Activated T-cell treated with anti-CD3 and anti-CD28 coated beads, Interleukin-2, amount 50 U/mL, for 72 hours (primary cell): ENCODE data around the gene CPT1C. TPM values are rescaled to one million over a fixed set of nuclear protein-coding genes. Genes with fewer than 3 reads are reported as not detected.
"Not testable (repeated sequence)": the region's sequence is repeated elsewhere in the genome, so short reads cannot be mapped to it uniquely, and the experiment has no call there.

ENCODE experiments used
- ATAC-seq, 2 donors: fragments of 150-1000 bp; cut with Tn5 transposase; replicated peaks in 1 of 2; 2 replicates each; pipeline ENCODE4 v1.10.0; 2021; ENCODE audit warnings: moderate library complexity in 2 of 2, mild to moderate bottlenecking in 1 of 2
- DNase-seq, 2 donors: peaks; one replicate each; pipeline ENCODE4 v3.0.0; 2021 to 2022; ENCODE audit warnings: mixed read lengths in 1 of 2
- H3K27ac Mint-ChIP-seq: one replicate; pipeline ENCODE4 v1.8.0; 2022; ENCODE audit warnings: mild to moderate bottlenecking, moderate library complexity, mixed read lengths
- H3K27me3 Mint-ChIP-seq: one replicate; pipeline ENCODE4 v1.8.0; 2022; ENCODE audit warnings: low read depth, mixed read lengths
- H3K36me3 Mint-ChIP-seq, 2 donors: one replicate each; pipeline ENCODE4 v1.8.0; 2022; ENCODE audit warnings: mixed read lengths in 2 of 2, mild to moderate bottlenecking in 1 of 2; ENCODE audit not compliant: insufficient read depth in 2 of 2
- H3K4me1 Mint-ChIP-seq: one replicate; pipeline ENCODE4 v1.8.0; 2022; ENCODE audit warnings: low read depth, mixed read lengths
- H3K4me3 Mint-ChIP-seq, 2 donors: one replicate each; pipeline ENCODE4 v1.8.0; 2022; ENCODE audit warnings: mild to moderate bottlenecking in 2 of 2, mixed read lengths in 2 of 2, moderate library complexity in 2 of 2
- H3K9me3 Mint-ChIP-seq, 2 donors: one replicate each; pipeline ENCODE4 v1.8.0; 2022; ENCODE audit warnings: mixed read lengths in 2 of 2
- total RNA-seq, 2 donors: library from RNA; stranded (reverse); gene quantifications; one replicate each; pipeline ENCODE4 v1.2.3, GENCODE V29; 2022

The CPT1C gene
- total RNA-seq, 2 donors from 2014 or later: 1.9 to 2.3 TPM

- DNase-seq (no peak), ATAC-seq (no peak)
- Mint-ChIP-seq H3K36me3 (no peaks in the 10 kb centered on the region), H3K9me3 (peaks cover 0 to 3% of the 10 kb centered on the region in 2 donors), H3K4me1 (peaks cover 8% of the 10 kb centered on the region), H3K27ac (no peak overlapping the region), H3K27me3 (no peaks in the 10 kb centered on the region), H3K4me3 (no peak overlapping the region)
These were observed 21.5 kb downstream of the CPT1C start for GRCh38 chr19:49712397-49712859.

GRCh38 chr19:49713236-49713845 lies 22.4 kb downstream of the CPT1C start:
- Mint-ChIP-seq H3K4me3 (no peak overlapping the region), H3K36me3 (no peaks in the 10 kb centered on the region), H3K27me3 (no peaks in the 10 kb centered on the region), H3K27ac (no peak overlapping the region), H3K4me1 (peaks cover 13% of the 10 kb centered on the region), H3K9me3 (peaks cover 0 to 3% of the 10 kb centered on the region in 2 donors)
- ATAC-seq: no peak
- no peak for DNase-seq

GRCh38 chr19:49716154-49716553 lies 25.2 kb downstream of the CPT1C start:
- Mint-ChIP-seq H3K36me3 (no peaks in the 10 kb centered on the region), H3K27ac (peak overlapping the region; percentile 3), H3K9me3 (peaks cover 0 to 3% of the 10 kb centered on the region in 2 donors), H3K4me1 (peaks cover 13% of the 10 kb centered on the region), H3K27me3 (no peaks in the 10 kb centered on the region), H3K4me3 (peak overlapping the region in 1 of 2 donors; percentile 22)
- no peak for DNase-seq
- ATAC-seq: peak in 1 of 2 donors; percentile 32

GRCh38 chr19:49718511-49718910 lies 27.6 kb downstream of the CPT1C start:
- no peak for ATAC-seq
- Mint-ChIP-seq H3K4me3 (peak overlapping the region; percentile 70 to 87), H3K4me1 (peaks cover 13% of the 10 kb centered on the region), H3K27me3 (no peaks in the 10 kb centered on the region), H3K36me3 (no peaks in the 10 kb centered on the region), H3K27ac (no peak overlapping the region), H3K9me3 (peaks cover 0 to 3% of the 10 kb centered on the region in 2 donors)
- DNase-seq: no peak

GRCh38 chr19:49718991-49719390 lies 28.1 kb downstream of the CPT1C start:
- no peaks in the 10 kb centered on the region for H3K36me3 Mint-ChIP-seq
- peaks cover 13% of the 10 kb centered on the region for H3K4me1 Mint-ChIP-seq
- no peaks in the 10 kb centered on the region for H3K27me3 Mint-ChIP-seq
- DNase-seq: no peak
- no peak overlapping the region for H3K4me3 Mint-ChIP-seq
- peak overlapping the region; percentile 15 for H3K27ac Mint-ChIP-seq
- ATAC-seq: no peak
- peaks cover 0 to 3% of the 10 kb centered on the region in 2 donors for H3K9me3 Mint-ChIP-seq

GRCh38 chr19:49719420-49719819 lies 28.5 kb downstream of the CPT1C start:
- not testable (repeated sequence) for H3K9me3 Mint-ChIP-seq, ATAC-seq, H3K27ac Mint-ChIP-seq, H3K4me3 Mint-ChIP-seq, H3K27me3 Mint-ChIP-seq, H3K36me3 Mint-ChIP-seq, DNase-seq
- peaks cover 13% of the 10 kb centered on the region for H3K4me1 Mint-ChIP-seq

- DNase-seq: no peak
- no peaks in the 10 kb centered on the region for H3K4me1 Mint-ChIP-seq
These were observed 36.5 kb downstream of the CPT1C start for GRCh38 chr19:49727217-49728030.

GRCh38 chr19:49730166-49730565 lies 39.2 kb downstream of the CPT1C start:
- no peaks in the 10 kb centered on the region for H3K27me3 Mint-ChIP-seq
- DNase-seq (no peak), ATAC-seq (no peak)
- no peak overlapping the region for H3K4me3 Mint-ChIP-seq
- no peak overlapping the region for H3K27ac Mint-ChIP-seq
- H3K9me3 Mint-ChIP-seq: no peaks in the 10 kb centered on the region
- no peaks in the 10 kb centered on the region for H3K36me3 Mint-ChIP-seq
- H3K4me1 Mint-ChIP-seq: no peaks in the 10 kb centered on the region

More at GRCh38 chr19:49727217-49728030, 36.5 kb downstream of the CPT1C start:
- H3K4me3 Mint-ChIP-seq: no peak overlapping the region
- no peaks in the 10 kb centered on the region for H3K9me3 Mint-ChIP-seq
- no peak for ATAC-seq
- peaks cover 0 to 1% of the 10 kb centered on the region in 2 donors for H3K36me3 Mint-ChIP-seq
- no peaks in the 10 kb centered on the region for H3K27me3 Mint-ChIP-seq
- H3K27ac Mint-ChIP-seq: no peak overlapping the region

GRCh38 chr19:49738268-49738667 lies 47.4 kb downstream of the CPT1C start:
- Mint-ChIP-seq H3K4me3 (no peak overlapping the region), H3K9me3 (peaks cover 0 to 2% of the 10 kb centered on the region in 2 donors), H3K27ac (no peak overlapping the region), H3K36me3 (no peaks in the 10 kb centered on the region), H3K4me1 (no peaks in the 10 kb centered on the region), H3K27me3 (no peaks in the 10 kb centered on the region)
- DNase-seq (no peak), ATAC-seq (no peak)

GRCh38 chr19:49739098-49739497 lies 48.2 kb downstream of the CPT1C start:
- H3K27me3 Mint-ChIP-seq: no peaks in the 10 kb centered on the region
- DNase-seq (no peak), ATAC-seq (no peak)
- H3K4me3 Mint-ChIP-seq: no peak overlapping the region
- H3K4me1 Mint-ChIP-seq: no peaks in the 10 kb centered on the region
- H3K36me3 Mint-ChIP-seq: no peaks in the 10 kb centered on the region
- peaks cover 0 to 2% of the 10 kb centered on the region in 2 donors for H3K9me3 Mint-ChIP-seq
- H3K27ac Mint-ChIP-seq: no peak overlapping the region

GRCh38 chr19:49739933-49740332 lies 49.0 kb downstream of the CPT1C start:
- no peaks in the 10 kb centered on the region for H3K36me3 Mint-ChIP-seq
- ATAC-seq (no peak), DNase-seq (no peak)
- H3K27ac Mint-ChIP-seq: no peak overlapping the region
- no peaks in the 10 kb centered on the region for H3K4me1 Mint-ChIP-seq
- no peak overlapping the region for H3K4me3 Mint-ChIP-seq
- no peaks in the 10 kb centered on the region for H3K27me3 Mint-ChIP-seq
- H3K9me3 Mint-ChIP-seq: peaks cover 0 to 2% of the 10 kb centered on the region in 2 donors

- H3K27me3 Mint-ChIP-seq: no peaks in the 10 kb centered on the region
- DNase-seq: no peak
These were observed 50.4 kb downstream of the CPT1C start for GRCh38 chr19:49741210-49741844.

GRCh38 chr19:49744946-49745381 lies 54.0 kb downstream of the CPT1C start:
- no peaks in the 10 kb centered on the region for H3K27me3 Mint-ChIP-seq
- peaks cover 0 to 2% of the 10 kb centered on the region in 2 donors for H3K9me3 Mint-ChIP-seq
- ATAC-seq (no peak), DNase-seq (no peak)
- H3K4me3 Mint-ChIP-seq: no peak overlapping the region
- H3K27ac Mint-ChIP-seq: no peak overlapping the region
- H3K36me3 Mint-ChIP-seq: no peaks in the 10 kb centered on the region
- peaks cover 8% of the 10 kb centered on the region for H3K4me1 Mint-ChIP-seq

More at GRCh38 chr19:49741210-49741844, 50.4 kb downstream of the CPT1C start:
- no peak overlapping the region for H3K4me3 Mint-ChIP-seq
- no peak overlapping the region for H3K27ac Mint-ChIP-seq
- peaks cover 0 to 2% of the 10 kb centered on the region in 2 donors for H3K9me3 Mint-ChIP-seq
- H3K4me1 Mint-ChIP-seq: peaks cover 7% of the 10 kb centered on the region
- ATAC-seq: no peak
- no peaks in the 10 kb centered on the region for H3K36me3 Mint-ChIP-seq
